ENCODE results near the gene EID3. TPM values are rescaled to one million over a fixed set of nuclear protein-coding genes. Genes with fewer than 3 reads are reported as not detected.

The EID3 gene
- polyA plus RNA-seq, 3 donors: 0.64 to 1.0 (median 0.65) TPM

GRCh38 chr12:104352106-104352713 lies 48.7 kb downstream of the EID3 start:
- WGBS (ENCODE audit: insufficient coverage): no CpG with 5 or more reads among the region's 3 CpGs

More at GRCh38 chr12:104352106-104352713, 48.7 kb downstream of the EID3 start:
- Histone ChIP-seq H3K79me2 (ENCODE audit: insufficient read depth, low read length) (no peaks in the 10 kb centered on the region), H3K4me3 (replicated peaks in 1 of 3; ENCODE audit: low read depth in 2 of 3, low read length in 3 of 3) (no peak overlapping the region), H3K4me1 (ENCODE audit: control insufficient read depth in 1 of 2, insufficient read depth in 2 of 2, low read length in 2 of 2) (no peaks in the 10 kb centered on the region), H3K27me3 (ENCODE audit: control insufficient read depth in 2 of 2, insufficient read depth in 2 of 2, low read length in 2 of 2) (no peaks in the 10 kb centered on the region), H3K9me3 (replicated peaks in 1 of 2; ENCODE audit: control insufficient read depth in 1 of 2, insufficient read depth in 1 of 2, low read length in 2 of 2) (no peaks in the 10 kb centered on the region), H3K27ac (ENCODE audit: low read depth in 1 of 2, low read length in 2 of 2) (no peak overlapping the region), H3K9ac (ENCODE audit: insufficient read depth, low read length, poor library complexity, severe bottlenecking) (no peak overlapping the region), H4K20me1 (ENCODE audit: insufficient read depth, low read length) (no peaks in the 10 kb centered on the region), H3K36me3 (replicated peaks in 1 of 2; ENCODE audit: control insufficient read depth in 1 of 2, insufficient read depth in 2 of 2, low read length in 2 of 2) (peaks cover 54 to 79% of the 10 kb centered on the region in 2 donors), H2AFZ (ENCODE audit: insufficient read depth, low read depth, low read length, poor library complexity, severe bottlenecking) (no peak overlapping the region), H3K4me2 (replicated peaks; ENCODE audit: extremely low read depth, low read length, poor library complexity, severe bottlenecking) (no peak overlapping the region)
- Mint-ChIP-seq H3K27me3 (ENCODE audit: low read depth in 3 of 3) (peaks cover 0 to 1% (median 0%) of the 10 kb centered on the region in 3 donors), H3K27ac (peak overlapping the region in 1 of 7 donors; percentile 58), H3K4me3 (no peak overlapping the region), H3K36me3 (peaks cover 60 to 68% of the 10 kb centered on the region in 2 donors), H3K4me1 (no peaks in the 10 kb centered on the region), H3K9me3 (peaks cover 0 to 2% (median 0%) of the 10 kb centered on the region in 7 donors)
- intact Hi-C loops (cut with micrococcal nuclease): no loop called here
- no peak for TF ChIP-seq CTCF (IDR thresholded peaks at IDR 0.05)
- no peak for DNase-seq
